BLaER1 treated with 17β-estradiol and CSF1 and Interleukin-3, amounts not matched to agents 10 nM and 100 nM (cell line): ENCODE measurements around the gene MBOAT7.

Experiments
- H3K27ac ChIP-seq, 11 experiments: shearing (Covaris generic); formaldehyde crosslinking; 2 replicates each; pipeline ENCODE4 v1.8.1; 2022
- H3K27me3 ChIP-seq, 11 experiments: shearing (Covaris generic); formaldehyde crosslinking; 2 replicates each; pipeline ENCODE4 v1.8.1; 2022
- H3K36me3 ChIP-seq, 11 experiments: shearing (Covaris generic); formaldehyde crosslinking; 2 replicates each; pipeline ENCODE4 v1.8.1; 2022
- H3K4me1 ChIP-seq, 10 experiments: shearing (Covaris generic); formaldehyde crosslinking; 2 replicates each; pipeline ENCODE4 v1.8.1; 2022
- H3K4me2 ChIP-seq, 11 experiments: shearing (Covaris generic); formaldehyde crosslinking; 2 replicates each; pipeline ENCODE4 v1.8.1; 2022
- H3K4me3 ChIP-seq, 10 experiments: shearing (Covaris generic); formaldehyde crosslinking; 2 replicates each; pipeline ENCODE4 v1.8.1; 2022
- H3K9ac ChIP-seq, 11 experiments: shearing (Covaris generic); formaldehyde crosslinking; 2 replicates each; pipeline ENCODE4 v1.8.1; 2022
- H3K9me3 ChIP-seq, 11 experiments: shearing (Covaris generic); formaldehyde crosslinking; replicated peaks in 1 of 11; 2 replicates each; pipeline ENCODE4 v1.8.1; 2022
- H4K20me1 ChIP-seq, 11 experiments: shearing (Covaris generic); formaldehyde crosslinking; 2 replicates each; pipeline ENCODE4 v1.8.1; 2022
- Cebpa-rat ChIP-seq, 11 experiments: shearing (Covaris generic); IDR thresholded peaks; 2 replicates each; pipeline ENCODE4 v1.8.1; 2022

MBOAT7 gene

DNA sequence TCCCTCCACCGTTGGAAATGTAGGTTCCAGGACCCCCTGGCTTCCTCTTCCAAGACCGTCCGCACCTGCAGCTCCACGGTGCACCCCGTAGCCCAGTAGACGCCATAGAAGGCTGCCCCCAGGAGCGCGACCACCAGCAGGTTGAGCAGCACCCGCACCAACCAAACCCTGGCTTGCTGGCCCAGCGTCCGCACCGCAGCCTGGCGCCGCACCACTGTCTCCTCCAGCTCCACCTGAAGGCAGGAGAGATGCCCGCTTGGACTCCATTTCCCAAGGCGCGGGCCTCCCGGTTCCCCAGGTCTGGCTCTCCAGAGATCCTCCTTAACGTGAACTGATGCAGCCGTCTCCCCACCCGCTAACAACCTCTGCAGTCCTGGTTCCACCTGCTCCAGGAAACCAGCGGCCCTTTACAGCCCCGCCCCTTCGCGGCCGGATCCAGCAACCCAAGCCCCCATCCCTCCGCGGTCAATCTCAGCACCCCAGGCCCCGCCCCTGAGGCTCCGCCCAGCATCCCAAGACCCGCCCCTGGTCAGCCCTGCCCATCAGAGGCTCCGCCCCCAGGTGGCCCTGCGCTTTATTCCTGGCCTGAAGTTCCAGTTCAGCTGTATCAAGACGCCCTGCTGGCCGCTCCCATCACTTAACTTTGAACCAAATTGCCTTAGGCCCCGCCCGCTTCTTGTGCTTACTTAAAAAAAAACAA lies 24.9 kb downstream of the MBOAT7 start:
- H3K4me2 ChIP-seq, result peak overlapping the region; percentile 40 to 98 (median 69)
- no peak overlapping the region for H3K4me3 ChIP-seq
- no peak overlapping the region for H3K27ac ChIP-seq
- H3K27me3 ChIP-seq, result no peaks in the 10 kb centered on the region
- TF ChIP-seq Cebpa-rat (IDR thresholded peaks at IDR 0.05), result no peak
- H3K9ac ChIP-seq, result no peak overlapping the region
- H3K9me3 ChIP-seq, result peaks cover 0 to 10% (median 0%) of the 10 kb centered on the region in 11 experiments; a peak in 4 of 22 replicates
- H4K20me1 ChIP-seq, result peaks cover 0 to 5% (median 0%) of the 10 kb centered on the region in 11 experiments; a peak in 2 of 22 replicates
- no peaks in the 10 kb centered on the region for H3K36me3 ChIP-seq
- peaks cover 41 to 55% (median 53%) of the 10 kb centered on the region in 10 experiments for H3K4me1 ChIP-seq

DNA sequence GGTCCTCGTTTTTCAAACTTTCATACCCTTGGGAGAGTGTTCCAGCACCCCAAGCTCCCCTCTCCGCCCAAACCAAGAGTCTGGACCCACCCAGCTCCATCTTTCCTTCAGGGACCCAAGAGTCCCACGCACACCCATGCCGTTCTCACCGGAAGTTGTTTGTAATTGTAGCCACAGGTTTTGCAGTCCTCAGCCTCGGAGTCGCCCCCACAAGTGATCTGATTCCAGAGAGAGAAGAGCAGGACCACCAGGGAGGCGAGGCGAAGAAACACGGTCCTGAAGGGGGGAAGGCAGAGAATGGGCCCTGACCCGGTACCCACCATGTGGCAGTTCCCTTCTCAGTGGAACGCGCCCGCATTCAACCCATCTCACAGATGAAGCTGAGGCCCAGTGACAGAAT lies 26.5 kb downstream of the MBOAT7 start:
- Histone ChIP-seq H3K9me3 (peaks cover 0 to 10% (median 0%) of the 10 kb centered on the region in 11 experiments; a peak in 4 of 22 replicates), H3K27me3 (no peaks in the 10 kb centered on the region), H3K4me2 (peak overlapping the region; percentile 76 to 99 (median 90)), H3K27ac (peak overlapping the region in 8 of 11 experiments; percentile 0 to 51 (median 26); a peak in 10 of 22 replicates), H4K20me1 (peaks cover 0 to 17% (median 12%) of the 10 kb centered on the region in 11 experiments; a peak in 12 of 22 replicates), H3K4me3 (peak overlapping the region in 9 of 10 experiments; percentile 33 to 75 (median 52); a peak in 13 of 20 replicates), H3K9ac (peak overlapping the region in 8 of 11 experiments; percentile 12 to 57 (median 47); a peak in 11 of 22 replicates), H3K36me3 (peaks cover 2 to 6% (median 5%) of the 10 kb centered on the region in 11 experiments; a peak in 21 of 22 replicates), H3K4me1 (peaks cover 48 to 61% (median 54%) of the 10 kb centered on the region in 10 experiments)
- TF ChIP-seq Cebpa-rat (IDR thresholded peaks at IDR 0.05), result no peak

DNA sequence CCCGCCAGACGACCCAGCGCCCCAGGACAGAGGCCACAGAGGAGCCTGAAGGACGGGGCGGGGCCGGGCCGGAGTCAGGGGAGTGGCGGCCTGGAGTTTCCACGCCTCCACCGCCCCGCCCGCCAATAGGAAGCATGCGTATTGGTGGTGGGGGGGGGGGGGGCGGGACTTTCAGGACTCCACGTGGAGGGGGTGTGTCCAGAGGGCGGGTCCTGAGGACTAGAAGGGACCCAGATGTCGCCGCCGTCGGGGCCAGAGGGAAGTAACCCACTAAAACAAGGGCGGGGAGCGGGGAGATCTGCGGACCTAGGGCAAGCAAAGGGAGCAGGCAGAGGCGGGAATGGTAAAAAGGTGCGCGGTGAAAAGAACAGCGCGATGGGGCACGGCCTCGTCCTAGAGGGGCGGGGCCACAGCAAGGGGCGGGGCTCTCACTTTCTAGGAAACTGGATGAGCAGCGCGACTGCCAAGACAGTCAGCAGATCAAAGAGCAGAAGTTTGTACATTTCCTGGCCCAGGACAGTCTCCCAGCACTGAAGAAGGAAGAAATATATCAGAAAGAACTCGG lies 27.1 kb downstream of the MBOAT7 start:
- Histone ChIP-seq H3K4me2 (peak overlapping the region; percentile 87 to 99 (median 98)), H3K36me3 (peaks cover 8 to 11% (median 10%) of the 10 kb centered on the region in 11 experiments), H3K27me3 (no peaks in the 10 kb centered on the region), H3K4me3 (peak overlapping the region; percentile 16 to 80 (median 50); a peak in 14 of 20 replicates), H3K27ac (peak overlapping the region in 7 of 11 experiments; percentile 1 to 51 (median 26); a peak in 9 of 22 replicates), H3K9me3 (peaks cover 0 to 10% (median 0%) of the 10 kb centered on the region in 11 experiments; a peak in 4 of 22 replicates), H3K9ac (peak overlapping the region in 10 of 11 experiments; percentile 53 to 88 (median 64); a peak in 17 of 22 replicates), H3K4me1 (peaks cover 49 to 66% (median 58%) of the 10 kb centered on the region in 10 experiments), H4K20me1 (peaks cover 0 to 22% (median 15%) of the 10 kb centered on the region in 11 experiments; a peak in 13 of 22 replicates)
- no peak for TF ChIP-seq Cebpa-rat (IDR thresholded peaks at IDR 0.05)

DNA sequence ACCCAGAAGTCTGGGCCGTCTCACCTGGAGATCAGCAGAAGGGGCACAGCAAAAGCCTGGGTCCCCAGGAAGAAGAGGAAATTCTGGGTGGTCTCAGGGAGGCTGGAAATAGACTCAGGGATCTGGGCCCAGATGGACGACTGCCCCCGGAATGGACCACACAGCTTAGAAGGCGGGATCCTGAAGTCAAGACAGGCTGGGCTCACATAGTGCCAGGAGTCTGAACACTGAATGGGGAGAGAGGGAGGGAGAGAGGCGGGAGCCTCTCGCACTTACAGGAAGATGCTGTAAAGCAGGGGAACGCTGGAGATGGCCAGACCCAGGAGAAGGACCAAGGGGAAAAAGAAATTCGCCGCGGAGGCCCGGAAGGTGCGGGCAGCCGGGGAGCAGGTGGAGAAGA lies 28.5 kb downstream of the MBOAT7 start:
- Histone ChIP-seq H3K9ac (peak overlapping the region; percentile 83 to 91 (median 85)), H3K27ac (peak overlapping the region in 10 of 11 experiments; percentile 76 to 91 (median 84); a peak in 20 of 22 replicates), H3K36me3 (peaks cover 23 to 26% (median 25%) of the 10 kb centered on the region in 11 experiments), H3K27me3 (no peaks in the 10 kb centered on the region), H4K20me1 (peaks cover 0 to 37% (median 30%) of the 10 kb centered on the region in 11 experiments; a peak in 16 of 22 replicates), H3K4me1 (peaks cover 49 to 72% (median 60%) of the 10 kb centered on the region in 10 experiments), H3K4me3 (peak overlapping the region; percentile 60 to 80 (median 70)), H3K9me3 (peaks cover 0 to 10% (median 0%) of the 10 kb centered on the region in 11 experiments; a peak in 4 of 22 replicates), H3K4me2 (peak overlapping the region; percentile 87 to 99 (median 98))
- no peak for TF ChIP-seq Cebpa-rat (IDR thresholded peaks at IDR 0.05)

DNA sequence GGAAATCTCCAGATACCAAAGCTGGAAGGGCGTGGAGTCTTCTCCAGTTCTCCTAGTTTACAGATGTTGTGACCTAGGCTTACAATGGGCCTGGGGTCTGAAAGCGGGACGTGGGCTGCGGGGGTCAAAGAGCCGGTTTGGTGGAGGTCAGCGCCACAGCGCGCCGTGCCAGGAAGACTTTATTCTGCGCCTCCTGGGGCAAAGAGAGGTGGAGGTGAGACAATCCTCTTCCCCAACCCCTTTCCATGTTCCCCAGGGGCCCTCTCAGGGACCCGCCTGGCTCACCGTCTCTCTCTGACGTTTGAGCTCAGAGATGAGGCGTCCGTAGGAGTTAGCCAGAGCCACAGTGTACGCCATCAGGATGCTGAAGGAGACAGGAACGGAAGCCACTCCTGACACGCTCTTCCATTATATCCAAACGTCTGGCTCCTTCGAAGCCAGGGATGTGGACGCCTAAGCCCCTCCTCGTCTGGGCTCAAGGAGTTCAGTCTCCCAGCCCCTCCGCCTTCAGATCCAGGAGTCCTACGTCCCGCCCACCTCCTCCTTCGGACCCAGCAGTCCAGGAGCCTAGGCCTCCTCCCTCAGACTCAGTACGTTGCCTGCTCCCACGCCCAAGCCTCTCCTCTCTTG lies 29.1 kb downstream of the MBOAT7 start:
- Histone ChIP-seq H4K20me1 (peaks cover 0 to 43% (median 35%) of the 10 kb centered on the region in 11 experiments; a peak in 16 of 22 replicates), H3K9ac (peak overlapping the region; percentile 83 to 91 (median 85)), H3K4me3 (peak overlapping the region; percentile 60 to 80 (median 70)), H3K9me3 (peaks cover 0 to 8% (median 0%) of the 10 kb centered on the region in 11 experiments; a peak in 4 of 22 replicates), H3K4me2 (peak overlapping the region; percentile 87 to 99 (median 98)), H3K27me3 (no peaks in the 10 kb centered on the region), H3K27ac (peak overlapping the region; percentile 71 to 91 (median 83)), H3K4me1 (peaks cover 49 to 72% (median 60%) of the 10 kb centered on the region in 10 experiments), H3K36me3 (peaks cover 28 to 32% (median 30%) of the 10 kb centered on the region in 11 experiments)
- TF ChIP-seq Cebpa-rat (IDR thresholded peaks at IDR 0.05), result no peak

DNA sequence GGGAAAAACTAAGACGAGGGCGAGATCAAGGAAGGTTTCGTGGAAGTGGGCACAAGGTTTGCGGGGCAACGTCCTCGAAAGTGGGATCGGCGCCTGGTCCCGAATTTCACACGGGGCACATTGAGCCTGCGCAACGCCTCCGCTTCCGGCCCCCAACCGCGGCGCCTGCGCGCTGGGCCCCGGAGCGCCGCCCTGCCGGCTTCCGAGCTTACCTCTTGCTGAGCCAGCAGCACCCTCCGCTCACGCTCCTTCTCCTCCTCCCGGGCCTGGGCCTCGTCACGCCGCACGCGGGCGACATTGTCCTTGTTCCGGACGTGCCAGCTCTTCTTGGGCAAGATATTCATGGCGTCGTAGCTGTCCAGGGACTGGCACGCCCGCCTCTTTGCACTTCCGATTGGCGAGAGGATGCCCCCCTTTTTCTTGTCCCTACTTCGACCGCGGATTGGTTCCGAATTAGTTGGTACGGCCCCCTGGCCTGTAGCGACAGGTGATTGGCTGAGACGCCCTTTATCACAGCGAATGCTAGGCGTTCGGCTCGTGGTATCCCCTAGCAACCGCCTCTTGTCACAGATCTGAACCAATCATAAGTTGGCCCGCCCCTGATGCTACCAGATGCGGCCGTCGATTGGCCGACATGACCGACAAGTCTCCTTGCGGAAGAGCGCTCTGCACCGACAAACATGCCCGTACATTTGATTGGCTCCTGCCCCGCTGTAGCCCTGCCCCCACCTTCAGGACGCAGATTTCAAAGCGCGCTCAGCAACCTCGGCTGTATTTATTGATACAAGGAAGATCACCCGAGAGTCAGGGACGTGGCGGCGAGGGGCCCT lies 29.8 kb downstream of the MBOAT7 start, which contains the start of gene LENG1:
LENG1 (minus strand) TSS at position 370 of the 830 bp plus-strand sequence; CDS start at position 344, 26 bp downstream.
- peak within 1 kb of the TSS; percentile 83 to 91 (median 87) for H3K9ac ChIP-seq
- peaks cover 35 to 39% (median 38%) of the 10 kb centered on the region in 11 experiments for H3K36me3 ChIP-seq
- H3K9me3 ChIP-seq, result peaks cover 0 to under 1% (median 0%) of the 10 kb centered on the region in 11 experiments; a peak in 1 of 22 replicates
- no peaks in the 10 kb centered on the region for H3K27me3 ChIP-seq
- H3K4me3 ChIP-seq, result peak within 1 kb of the TSS; percentile 62 to 80 (median 72)
- peak within 1 kb of the TSS; percentile 83 to 95 (median 89) for H3K27ac ChIP-seq
- peaks cover 0 to 50% (median 42%) of the 10 kb centered on the region in 11 experiments; a peak in 17 of 22 replicates for H4K20me1 ChIP-seq
- TF ChIP-seq Cebpa-rat (IDR thresholded peaks at IDR 0.05), result no peak
- peaks cover 51 to 66% (median 60%) of the 10 kb centered on the region in 10 experiments for H3K4me1 ChIP-seq
- H3K4me2 ChIP-seq, result peak within 1 kb of the TSS; percentile 88 to 100 (median 98)

DNA sequence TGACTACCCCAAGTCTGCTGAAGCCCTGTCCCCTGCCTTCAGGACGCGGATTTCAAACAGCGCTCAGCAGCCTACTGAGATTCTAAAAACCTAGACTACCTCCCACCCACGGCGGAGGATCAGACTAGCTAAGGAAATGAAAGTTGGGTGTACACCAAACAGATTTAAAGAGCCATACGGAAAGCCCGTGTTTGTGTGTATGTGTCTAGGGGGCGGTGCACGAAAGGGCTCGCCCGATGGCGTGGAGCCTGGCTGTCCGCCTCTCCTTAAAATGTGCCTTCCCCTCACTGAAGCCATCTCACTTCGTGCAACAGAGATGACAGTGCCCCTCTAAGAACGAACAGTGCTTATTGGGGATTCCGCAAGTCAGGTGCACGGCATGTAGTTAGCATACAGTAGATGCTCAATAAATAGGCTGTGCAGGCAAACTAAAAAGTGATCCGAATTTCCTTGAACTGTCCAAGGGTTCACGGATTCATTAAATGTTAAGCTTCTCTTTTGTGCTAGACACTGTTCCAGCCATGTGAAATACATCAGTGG lies 30.5 kb downstream of the MBOAT7 start:
- Histone ChIP-seq H3K4me2 (peak overlapping the region; percentile 84 to 100 (median 96)), H3K4me1 (peaks cover 47 to 66% (median 54%) of the 10 kb centered on the region in 10 experiments), H3K36me3 (peaks cover 42 to 46% (median 45%) of the 10 kb centered on the region in 11 experiments), H3K9me3 (no peaks in the 10 kb centered on the region), H3K9ac (peak overlapping the region; percentile 80 to 90 (median 85)), H3K27ac (peak overlapping the region; percentile 83 to 95 (median 89); a peak in 21 of 22 replicates), H3K27me3 (no peaks in the 10 kb centered on the region), H4K20me1 (peaks cover 2 to 57% (median 49%) of the 10 kb centered on the region in 11 experiments; a peak in 20 of 22 replicates), H3K4me3 (peak overlapping the region; percentile 60 to 75 (median 68))
- TF ChIP-seq Cebpa-rat (IDR thresholded peaks at IDR 0.05), result no peak
